AG08395 (cell line): Measurements from ENCODE around the gene CYRIA.
A peak's percentile ranks its signal among the peaks of the same experiment; 100 is the strongest.

ENCODE experiments used
- DNase-seq: peaks from one replicate; pipeline ENCODE4 v3.0.0; 2012; ENCODE audit warnings: mixed read lengths, low spot score

CYRIA gene

GRCh38 chr2:16650287-16651249, 15.1 kb downstream of the CYRIA start:
- DNase-seq = peak; percentile 60

- no peak for DNase-seq
These were observed 16.0 kb downstream of the CYRIA start for GRCh38 chr2:16649353-16650286.

GRCh38 chr2:16647992-16648617, 17.5 kb downstream of the CYRIA start:
- no peak for DNase-seq

GRCh38 chr2:16645775-16646559, 19.7 kb downstream of the CYRIA start:
- no peak for DNase-seq

GRCh38 chr2:16645088-16645487, 20.5 kb downstream of the CYRIA start:
- no peak for DNase-seq

GRCh38 chr2:16644221-16644925, 21.3 kb downstream of the CYRIA start:
- DNase-seq = no peak

GRCh38 chr2:16643099-16643498, 22.5 kb downstream of the CYRIA start:
- DNase-seq = no peak

- no peak for DNase-seq
These were observed 23.5 kb downstream of the CYRIA start for GRCh38 chr2:16642088-16642487.

- no peak for DNase-seq
These were observed 24.1 kb downstream of the CYRIA start for GRCh38 chr2:16641509-16641908.

- DNase-seq = peak; percentile 13
These were observed 24.8 kb downstream of the CYRIA start for GRCh38 chr2:16640867-16641266.

- DNase-seq = no peak
These were observed 25.5 kb downstream of the CYRIA start for GRCh38 chr2:16640001-16640700.

GRCh38 chr2:16639431-16639830, 26.2 kb downstream of the CYRIA start:
- no peak for DNase-seq

GRCh38 chr2:16638946-16639345, 26.7 kb downstream of the CYRIA start:
- no peak for DNase-seq

GRCh38 chr2:16637304-16637703, 28.3 kb downstream of the CYRIA start:
- DNase-seq = no peak

- peak; percentile 11 for DNase-seq
These were observed 29.6 kb downstream of the CYRIA start for GRCh38 chr2:16635791-16636699.

- no peak for DNase-seq
These were observed 31.8 kb downstream of the CYRIA start for GRCh38 chr2:16633621-16634430.

GRCh38 chr2:16632598-16632997, 33.0 kb downstream of the CYRIA start:
- DNase-seq = no peak

GRCh38 chr2:16630463-16630862, 35.2 kb downstream of the CYRIA start:
- DNase-seq = no peak
